ENCODE results near the gene PKD2L1. TPM values are rescaled to one million over a fixed set of nuclear protein-coding genes. Genes with fewer than 3 reads are reported as not detected.
A peak's percentile ranks its signal among the peaks of the same experiment; 100 is the strongest.

Gene PKD2L1
- total and polyA plus RNA-seq, 9 of the 15 experiments (the other 6 are each of a cell fraction or from before 2014, with no cell fraction given), result not detected

DNA sequence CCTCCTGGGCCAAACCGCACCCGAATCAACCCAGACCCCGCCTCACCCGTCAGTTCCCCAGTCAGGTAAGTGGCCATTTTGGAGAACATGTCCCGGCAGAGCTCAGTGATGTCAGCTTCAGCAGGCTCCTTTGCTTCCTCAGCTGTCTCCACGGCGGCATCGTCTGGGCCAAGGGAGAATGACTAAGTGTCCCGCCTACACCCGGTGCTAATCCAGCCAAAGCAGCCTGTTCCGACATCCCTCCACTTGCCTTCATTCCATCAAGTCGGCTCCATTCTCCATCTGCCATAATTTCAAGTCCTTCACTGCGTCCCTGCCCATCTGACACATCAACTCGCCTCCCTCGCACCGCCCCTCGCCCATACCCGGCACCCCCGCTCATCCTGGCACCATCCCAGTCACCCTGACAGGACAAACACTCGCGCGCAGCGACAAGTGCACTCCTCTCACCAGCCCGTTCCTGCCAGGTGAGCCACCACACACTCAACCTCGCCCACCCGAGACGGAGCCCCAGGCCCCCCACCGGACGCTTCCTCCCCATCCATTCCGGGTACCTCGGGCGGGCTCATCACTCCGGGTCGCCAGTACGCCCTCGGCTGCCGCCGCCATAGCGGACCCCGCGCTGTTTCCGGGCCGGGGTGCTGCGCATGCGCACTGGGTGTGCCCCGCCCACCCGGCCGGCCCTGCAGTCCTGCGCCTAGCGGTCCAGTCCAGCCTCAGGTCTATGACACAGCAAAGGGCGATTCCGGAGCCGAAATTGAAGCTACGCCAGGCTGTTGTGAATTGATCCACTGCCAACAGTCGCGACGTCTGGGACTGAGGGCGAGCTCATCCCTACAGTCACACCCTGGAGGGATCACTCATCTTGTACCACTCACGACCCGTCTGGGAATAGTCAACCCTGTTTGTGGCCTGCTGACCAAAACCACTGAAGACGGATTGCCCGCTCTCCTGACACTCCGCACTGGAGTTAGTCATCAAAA lies 43.7 kb downstream of the PKD2L1 start, which contains the start of gene BLOC1S2 (continued):
- TF ChIP-seq, protein P1, sequence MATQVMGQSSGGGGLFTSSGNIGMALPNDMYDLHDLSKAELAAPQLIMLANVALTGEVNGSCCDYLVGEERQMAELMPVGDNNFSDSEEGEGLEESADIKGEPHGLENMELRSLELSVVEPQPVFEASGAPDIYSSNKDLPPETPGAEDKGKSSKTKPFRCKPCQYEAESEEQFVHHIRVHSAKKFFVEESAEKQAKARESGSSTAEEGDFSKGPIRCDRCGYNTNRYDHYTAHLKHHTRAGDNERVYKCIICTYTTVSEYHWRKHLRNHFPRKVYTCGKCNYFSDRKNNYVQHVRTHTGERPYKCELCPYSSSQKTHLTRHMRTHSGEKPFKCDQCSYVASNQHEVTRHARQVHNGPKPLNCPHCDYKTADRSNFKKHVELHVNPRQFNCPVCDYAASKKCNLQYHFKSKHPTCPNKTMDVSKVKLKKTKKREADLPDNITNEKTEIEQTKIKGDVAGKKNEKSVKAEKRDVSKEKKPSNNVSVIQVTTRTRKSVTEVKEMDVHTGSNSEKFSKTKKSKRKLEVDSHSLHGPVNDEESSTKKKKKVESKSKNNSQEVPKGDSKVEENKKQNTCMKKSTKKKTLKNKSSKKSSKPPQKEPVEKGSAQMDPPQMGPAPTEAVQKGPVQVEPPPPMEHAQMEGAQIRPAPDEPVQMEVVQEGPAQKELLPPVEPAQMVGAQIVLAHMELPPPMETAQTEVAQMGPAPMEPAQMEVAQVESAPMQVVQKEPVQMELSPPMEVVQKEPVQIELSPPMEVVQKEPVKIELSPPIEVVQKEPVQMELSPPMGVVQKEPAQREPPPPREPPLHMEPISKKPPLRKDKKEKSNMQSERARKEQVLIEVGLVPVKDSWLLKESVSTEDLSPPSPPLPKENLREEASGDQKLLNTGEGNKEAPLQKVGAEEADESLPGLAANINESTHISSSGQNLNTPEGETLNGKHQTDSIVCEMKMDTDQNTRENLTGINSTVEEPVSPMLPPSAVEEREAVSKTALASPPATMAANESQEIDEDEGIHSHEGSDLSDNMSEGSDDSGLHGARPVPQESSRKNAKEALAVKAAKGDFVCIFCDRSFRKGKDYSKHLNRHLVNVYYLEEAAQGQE (IDR thresholded peaks at IDR 0.05; ENCODE audit: borderline replicate concordance), result 0 out of 2 replicates have a peak, but pooled peaks have one; percentile 36
- TF ChIP-seq, protein P1 (CRISPR knock-in tag; IDR thresholded peaks at IDR 0.05; ENCODE audit: low read depth), result no peak
- peak; percentile 63 for TF ChIP-seq HDAC2 (IDR thresholded peaks at IDR 0.05)
- TF ChIP-seq, protein P2, sequence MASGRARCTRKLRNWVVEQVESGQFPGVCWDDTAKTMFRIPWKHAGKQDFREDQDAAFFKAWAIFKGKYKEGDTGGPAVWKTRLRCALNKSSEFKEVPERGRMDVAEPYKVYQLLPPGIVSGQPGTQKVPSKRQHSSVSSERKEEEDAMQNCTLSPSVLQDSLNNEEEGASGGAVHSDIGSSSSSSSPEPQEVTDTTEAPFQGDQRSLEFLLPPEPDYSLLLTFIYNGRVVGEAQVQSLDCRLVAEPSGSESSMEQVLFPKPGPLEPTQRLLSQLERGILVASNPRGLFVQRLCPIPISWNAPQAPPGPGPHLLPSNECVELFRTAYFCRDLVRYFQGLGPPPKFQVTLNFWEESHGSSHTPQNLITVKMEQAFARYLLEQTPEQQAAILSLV (tag; IDR thresholded peaks at IDR 0.05), result no peak
- peak; percentile 67; the same call in 1 of the 2 replicates for TF ChIP-seq POLR2H (tag; IDR thresholded peaks at IDR 0.05; ENCODE audit: low read depth)
- TF ChIP-seq NCOA4 (IDR thresholded peaks at IDR 0.05; ENCODE audit: partially characterized antibody), result peak; percentile 55
- no peak for TF ChIP-seq NFIX (CRISPR knock-in tag; IDR thresholded peaks at IDR 0.05; ENCODE audit: low read depth)
- TF ChIP-seq TAF1 (IDR thresholded peaks at IDR 0.05; ENCODE audit: control insufficient read depth, extremely low read depth, insufficient read depth, low read length, severe bottlenecking), result peak; percentile 81
- peak; percentile 47; the same call in 1 of the 2 replicates for TF ChIP-seq SIN3B (IDR thresholded peaks at IDR 0.05; ENCODE audit: low read depth)
- no peak for TF ChIP-seq DNMT1 (IDR thresholded peaks at IDR 0.05)
- no peak for TF ChIP-seq ZKSCAN1 (IDR thresholded peaks at IDR 0.05; ENCODE audit: low read depth, low read length)
- TF ChIP-seq KLF10 (CRISPR knock-in tag; IDR thresholded peaks at IDR 0.05), result no peak
- TF ChIP-seq KDM5B (IDR thresholded peaks at IDR 0.05; ENCODE audit: insufficient replicate concordance, low read depth, low read length), result peak; percentile 81
- TF ChIP-seq ELF4 (CRISPR knock-in tag; IDR thresholded peaks at IDR 0.05), result 0 out of 2 replicates have a peak, but pooled peaks have one; percentile 63
- peak; percentile 59 for TF ChIP-seq CREM (IDR thresholded peaks at IDR 0.05; ENCODE audit: low read depth)
- peak; percentile 80 for TF ChIP-seq NFIC (IDR thresholded peaks at IDR 0.05)
- TF ChIP-seq, protein P3, sequence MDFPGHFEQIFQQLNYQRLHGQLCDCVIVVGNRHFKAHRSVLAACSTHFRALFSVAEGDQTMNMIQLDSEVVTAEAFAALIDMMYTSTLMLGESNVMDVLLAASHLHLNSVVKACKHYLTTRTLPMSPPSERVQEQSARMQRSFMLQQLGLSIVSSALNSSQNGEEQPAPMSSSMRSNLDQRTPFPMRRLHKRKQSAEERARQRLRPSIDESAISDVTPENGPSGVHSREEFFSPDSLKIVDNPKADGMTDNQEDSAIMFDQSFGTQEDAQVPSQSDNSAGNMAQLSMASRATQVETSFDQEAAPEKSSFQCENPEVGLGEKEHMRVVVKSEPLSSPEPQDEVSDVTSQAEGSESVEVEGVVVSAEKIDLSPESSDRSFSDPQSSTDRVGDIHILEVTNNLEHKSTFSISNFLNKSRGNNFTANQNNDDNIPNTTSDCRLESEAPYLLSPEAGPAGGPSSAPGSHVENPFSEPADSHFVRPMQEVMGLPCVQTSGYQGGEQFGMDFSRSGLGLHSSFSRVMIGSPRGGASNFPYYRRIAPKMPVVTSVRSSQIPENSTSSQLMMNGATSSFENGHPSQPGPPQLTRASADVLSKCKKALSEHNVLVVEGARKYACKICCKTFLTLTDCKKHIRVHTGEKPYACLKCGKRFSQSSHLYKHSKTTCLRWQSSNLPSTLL (IDR thresholded peaks at IDR 0.05), result 0 out of 2 replicates have a peak, but pooled peaks have one; percentile 54
